ENCODE measurements around the gene C12orf76. TPM values are rescaled to one million over a fixed set of nuclear protein-coding genes. Genes with fewer than 3 reads are reported as not detected.

The C12orf76 gene
- total RNA-seq, 1 donor: 10.3 TPM

GRCh38 chr12:110006115-110006514 lies 42.2 kb downstream of the C12orf76 start:
- H3K4me3 ChIP-seq (ENCODE audit: low read depth, low read length): no peak overlapping the region
- no peak for TF ChIP-seq CTCF (IDR thresholded peaks at IDR 0.05; ENCODE audit: insufficient read depth, low read length)
- DNase-seq (ENCODE audit: low read depth): no peak

- TF ChIP-seq CTCF (IDR thresholded peaks at IDR 0.05; ENCODE audit: insufficient read depth, low read length): no peak
- no peak for DNase-seq (ENCODE audit: low read depth)
- H3K4me3 ChIP-seq (ENCODE audit: low read depth, low read length): no peak overlapping the region
Observed at GRCh38 chr12:110005319-110005973, 42.9 kb downstream of the C12orf76 start.

GRCh38 chr12:110004598-110004997 lies 43.7 kb downstream of the C12orf76 start:
- TF ChIP-seq CTCF (IDR thresholded peaks at IDR 0.05; ENCODE audit: insufficient read depth, low read length): no peak
- no peak for DNase-seq (ENCODE audit: low read depth)
- H3K4me3 ChIP-seq (ENCODE audit: low read depth, low read length): no peak overlapping the region

GRCh38 chr12:110002676-110003515 lies 45.4 kb downstream of the C12orf76 start:
- no peak for TF ChIP-seq CTCF (IDR thresholded peaks at IDR 0.05; ENCODE audit: insufficient read depth, low read length)
- DNase-seq (ENCODE audit: low read depth): no peak
- no peak overlapping the region for H3K4me3 ChIP-seq (ENCODE audit: low read depth, low read length)

GRCh38 chr12:110001596-110001995 lies 46.7 kb downstream of the C12orf76 start:
- peak; percentile 69 for DNase-seq (ENCODE audit: low read depth)
- TF ChIP-seq CTCF (IDR thresholded peaks at IDR 0.05; ENCODE audit: insufficient read depth, low read length): no peak
- H3K4me3 ChIP-seq (ENCODE audit: low read depth, low read length): peak overlapping the region; percentile 51

- peak; percentile 70 for DNase-seq (ENCODE audit: low read depth)
- TF ChIP-seq CTCF (IDR thresholded peaks at IDR 0.05; ENCODE audit: insufficient read depth, low read length): no peak
- peak overlapping the region; percentile 92 for H3K4me3 ChIP-seq (ENCODE audit: low read depth, low read length)
Observed at GRCh38 chr12:109999983-110000505, 48.3 kb downstream of the C12orf76 start.

Data from fibroblast of the aortic adventitia (primary cell).